Measurements from ENCODE around the gene KRTAP12-2.
A peak's percentile ranks its signal among the peaks of the same experiment; 100 is the strongest.
"Not testable (repeated sequence)": the region's sequence is repeated elsewhere in the genome, so short reads cannot be mapped to it uniquely, and the experiment has no call there.

KRTAP12-2 gene

DNA sequence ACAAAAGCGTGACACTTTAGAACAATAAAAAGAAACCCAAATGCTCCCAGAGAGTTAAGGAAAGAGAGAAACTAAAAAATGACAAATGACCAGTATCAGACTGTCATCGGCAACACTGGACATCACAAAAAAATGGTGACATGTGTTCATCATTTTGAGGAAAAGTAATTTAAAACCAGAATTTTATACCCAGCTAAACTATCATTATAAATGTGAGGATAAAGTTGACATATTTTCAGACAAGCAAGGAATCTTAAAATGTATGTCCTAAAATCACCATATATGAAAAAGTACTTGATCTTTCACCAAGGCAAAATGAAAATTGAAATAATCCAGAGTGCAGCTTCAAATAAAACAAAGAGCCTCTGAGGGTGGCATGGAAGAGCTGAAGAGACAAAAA, 21.8 kb downstream of the KRTAP12-2 start:
- FAIRE-seq (no peak), DNase-seq (ENCODE audit: insufficient read length, low spot score) (no peak)
- TF ChIP-seq POLR2AphosphoS5 (IDR thresholded peaks at IDR 0.05; ENCODE audit: low read depth, low read length) (no peak), POU2F2 (IDR thresholded peaks at IDR 0.05; ENCODE audit: low read depth, low read length) (no peak), TAF1 (IDR thresholded peaks at IDR 0.05; ENCODE audit: low read depth, low read length) (no peak), POLR2A (IDR thresholded peaks at IDR 0.05; ENCODE audit: low read depth, low read length) (no peak), SPI1 (IDR thresholded peaks at IDR 0.05; ENCODE audit: low read depth, low read length) (no peak), PAX5 (IDR thresholded peaks at IDR 0.05; ENCODE audit: insufficient read depth, low read length, severe bottlenecking) (no peak)

DNA sequence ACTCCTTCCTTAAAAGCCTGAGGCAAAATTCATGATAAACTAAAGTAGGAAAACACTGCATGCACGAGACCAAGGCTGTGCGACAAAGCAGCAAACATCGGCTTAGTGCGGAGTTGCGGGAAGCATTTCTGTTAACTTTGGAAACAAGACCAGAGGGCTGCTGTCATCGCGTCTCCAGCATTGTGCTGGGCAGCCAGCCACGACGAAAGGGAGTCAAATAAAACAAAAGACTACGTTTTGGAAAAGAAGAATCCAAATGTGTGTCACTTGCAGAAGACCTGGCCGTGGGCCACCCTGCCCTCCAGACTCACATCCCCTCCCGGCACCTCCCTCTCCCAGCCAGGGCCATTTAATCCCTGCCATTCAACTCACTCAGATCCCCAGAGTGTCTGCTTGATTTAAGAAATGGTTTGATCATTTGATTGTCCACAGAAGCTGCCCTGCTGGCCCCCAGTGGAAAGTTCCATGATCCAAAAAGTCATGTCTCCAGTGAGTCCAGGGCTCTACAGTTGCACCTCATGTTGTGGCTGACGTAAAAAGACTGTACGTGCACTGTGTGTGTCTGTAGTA, 22.9 kb downstream of the KRTAP12-2 start:
- no peak for TF ChIP-seq SPI1 (IDR thresholded peaks at IDR 0.05; ENCODE audit: low read depth, low read length)
- TF ChIP-seq PAX5 (IDR thresholded peaks at IDR 0.05; ENCODE audit: insufficient read depth, low read length, severe bottlenecking), result no peak
- no peak for TF ChIP-seq POU2F2 (IDR thresholded peaks at IDR 0.05; ENCODE audit: low read depth, low read length)
- no peak for TF ChIP-seq POLR2AphosphoS5 (IDR thresholded peaks at IDR 0.05; ENCODE audit: low read depth, low read length)
- no peak for TF ChIP-seq POLR2A (IDR thresholded peaks at IDR 0.05; ENCODE audit: low read depth, low read length)
- TF ChIP-seq TAF1 (IDR thresholded peaks at IDR 0.05; ENCODE audit: low read depth, low read length), result no peak
- no peak for FAIRE-seq
- DNase-seq (ENCODE audit: insufficient read length, low spot score), result no peak

DNA sequence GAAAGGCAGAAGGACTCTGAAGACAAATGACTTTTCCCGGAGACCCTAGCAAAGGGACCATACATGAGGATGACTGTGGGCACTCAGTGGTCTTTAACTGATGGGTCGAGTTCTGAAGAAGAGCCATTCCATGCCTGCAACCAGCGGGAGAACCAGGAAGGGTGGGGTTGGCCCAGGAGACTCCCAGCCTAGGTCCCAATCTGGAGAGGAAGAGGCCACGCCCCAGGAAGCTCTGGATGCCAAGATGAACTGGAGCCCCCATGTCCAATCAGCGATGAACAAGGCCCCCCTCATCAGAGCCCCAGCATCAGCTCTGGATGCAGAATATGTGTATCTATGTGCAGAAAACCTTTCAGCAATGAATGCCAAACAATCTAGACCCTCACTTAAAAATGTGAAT, 26.0 kb downstream of the KRTAP12-2 start:
- TF ChIP-seq SPI1 (IDR thresholded peaks at IDR 0.05; ENCODE audit: low read depth, low read length), result no peak
- TF ChIP-seq POLR2A (IDR thresholded peaks at IDR 0.05; ENCODE audit: low read depth, low read length), result no peak
- no peak for TF ChIP-seq TAF1 (IDR thresholded peaks at IDR 0.05; ENCODE audit: low read depth, low read length)
- no peak for TF ChIP-seq POU2F2 (IDR thresholded peaks at IDR 0.05; ENCODE audit: low read depth, low read length)
- TF ChIP-seq POLR2AphosphoS5 (IDR thresholded peaks at IDR 0.05; ENCODE audit: low read depth, low read length), result no peak
- no peak for TF ChIP-seq PAX5 (IDR thresholded peaks at IDR 0.05; ENCODE audit: insufficient read depth, low read length, severe bottlenecking)
- DNase-seq (ENCODE audit: insufficient read length, low spot score) (no peak), FAIRE-seq (no peak)

DNA sequence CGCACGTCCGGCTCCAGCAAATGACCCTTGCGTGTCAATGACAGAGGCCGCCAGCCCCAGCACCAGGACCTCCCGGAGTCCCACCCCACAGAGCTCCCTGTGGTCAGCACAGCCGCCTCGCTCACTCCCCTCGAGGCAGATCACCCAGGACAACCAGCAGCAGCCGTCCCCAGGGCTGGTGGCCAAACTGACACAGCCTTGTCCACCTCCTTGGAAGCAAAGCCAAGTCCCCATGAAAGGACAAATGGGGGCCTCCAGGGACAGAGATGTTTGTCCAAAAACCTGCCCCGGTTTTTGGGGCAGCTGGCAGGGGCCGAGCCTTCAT, 27.4 kb downstream of the KRTAP12-2 start:
- DNase-seq (ENCODE audit: insufficient read length, low spot score), result no peak
- TF ChIP-seq PAX5 (IDR thresholded peaks at IDR 0.05; ENCODE audit: insufficient read depth, low read length, severe bottlenecking) (no peak), TAF1 (IDR thresholded peaks at IDR 0.05; ENCODE audit: low read depth, low read length) (no peak), SPI1 (IDR thresholded peaks at IDR 0.05; ENCODE audit: low read depth, low read length) (no peak), POU2F2 (IDR thresholded peaks at IDR 0.05; ENCODE audit: low read depth, low read length) (no peak)
- FAIRE-seq, result no peak

DNA sequence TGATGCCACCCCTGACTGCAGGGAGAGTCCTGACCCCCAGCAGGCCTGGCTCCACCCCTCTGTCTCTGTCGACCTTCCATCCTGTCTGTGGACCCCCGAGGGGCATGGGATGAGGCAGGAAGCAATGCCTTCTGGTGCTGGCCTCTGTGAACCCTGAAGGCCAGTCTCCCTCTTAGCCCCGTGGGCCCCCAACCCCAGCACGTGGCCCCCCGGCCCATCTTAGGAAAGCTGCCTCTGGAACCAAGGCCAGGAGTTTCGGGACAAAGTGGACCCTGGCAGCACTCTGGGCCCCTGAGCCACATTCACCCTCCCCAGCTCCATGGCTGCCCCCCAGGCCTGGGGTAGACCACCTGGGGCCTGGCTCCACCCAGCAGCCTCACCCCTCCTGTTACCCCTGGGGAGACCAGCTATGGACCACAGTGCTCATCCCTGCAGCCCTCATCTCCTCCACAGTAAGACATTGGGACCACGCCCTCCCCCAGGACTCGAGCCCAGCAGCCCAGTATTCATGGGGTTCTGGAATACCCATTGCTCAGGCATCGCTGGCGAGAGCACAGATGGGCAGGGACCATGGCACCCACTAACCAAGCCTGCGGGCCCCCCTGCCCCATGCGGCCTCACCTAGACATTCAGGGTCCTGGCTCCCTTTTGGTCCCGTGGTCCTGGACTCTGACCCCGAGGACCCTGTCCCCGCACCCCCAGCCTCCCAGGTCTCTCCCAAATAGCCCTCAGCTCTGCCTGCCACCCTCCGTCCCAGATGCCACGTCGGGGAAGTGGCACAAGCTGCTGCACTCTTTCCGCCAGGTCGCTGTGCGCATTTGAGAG, 28.0 kb downstream of the KRTAP12-2 start:
- FAIRE-seq; DNase-seq (ENCODE audit: insufficient read length, low spot score): not testable (repeated sequence)

DNA sequence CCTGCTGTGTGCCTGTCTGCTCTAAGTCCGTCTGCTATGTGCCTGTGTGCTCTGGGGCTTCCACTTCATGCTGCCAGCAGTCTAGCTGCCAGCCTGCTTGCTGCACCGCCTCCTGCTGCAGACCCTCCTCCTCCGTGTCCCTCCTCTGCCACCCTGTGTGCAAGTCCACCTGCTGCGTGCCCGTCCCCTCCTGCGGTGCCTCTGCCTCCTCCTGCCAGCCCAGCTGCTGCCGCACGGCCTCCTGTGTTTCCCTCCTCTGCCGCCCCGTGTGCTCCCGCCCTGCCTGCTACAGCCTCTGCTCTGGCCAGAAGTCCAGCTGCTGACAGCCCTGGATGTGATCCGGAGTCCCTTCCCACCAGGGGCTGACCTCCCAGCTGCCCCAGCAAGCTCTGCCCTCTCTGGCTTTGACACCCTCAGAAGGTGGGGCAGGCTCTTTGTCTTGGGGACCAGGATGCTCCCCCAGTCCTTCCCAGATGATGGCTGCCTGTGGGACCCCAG, 28.8 kb downstream of the KRTAP12-2 start:
- DNase-seq (ENCODE audit: insufficient read length, low spot score), result not testable (repeated sequence)
- FAIRE-seq, result peak; percentile 52

DNA sequence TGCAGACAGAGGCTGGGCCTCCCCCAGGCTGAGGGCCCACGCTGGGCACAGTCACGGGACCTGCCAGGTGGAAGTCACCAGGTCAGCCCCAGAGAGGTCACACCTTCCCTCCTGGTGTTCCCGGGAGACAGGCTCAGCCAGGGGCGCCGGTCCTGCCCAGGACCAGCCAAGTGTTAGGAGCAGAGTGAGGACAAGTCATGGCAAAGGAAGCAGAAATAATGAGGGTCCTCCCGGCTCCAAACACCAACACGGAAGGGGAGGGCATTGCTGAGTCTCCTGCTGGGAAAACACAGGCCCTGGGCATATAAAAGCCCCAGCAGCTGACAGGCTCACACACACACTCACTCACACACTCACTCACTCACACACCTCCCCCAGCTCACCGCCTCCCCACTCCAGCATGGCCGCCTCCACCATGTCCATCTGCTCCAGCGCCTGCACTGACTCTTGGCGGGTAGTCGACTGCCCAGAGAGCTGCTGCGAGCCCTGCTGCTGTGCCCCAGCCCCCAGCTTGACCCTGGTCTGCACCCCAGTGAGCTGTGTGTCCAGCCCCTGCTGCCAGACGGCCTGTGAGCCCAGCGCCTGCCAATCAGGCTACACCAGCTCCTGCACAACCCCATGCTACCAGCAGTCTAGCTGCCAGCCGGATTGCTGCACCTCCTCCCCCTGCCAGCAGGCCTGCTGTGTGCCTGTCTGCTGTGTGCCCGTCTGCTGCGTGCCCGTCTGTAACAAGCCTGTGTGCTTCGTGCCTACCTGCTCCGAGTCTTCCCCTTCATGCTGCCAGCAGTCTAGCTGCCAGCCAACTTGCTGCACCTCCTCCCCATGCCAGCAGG, 29.5 kb downstream of the KRTAP12-2 start, which contains the start of gene KRTAP10-10:
Gene KRTAP10-10 (plus strand): TSS at position 339 of the 833 bp plus-strand sequence. CDS start 62 bp downstream, at position 401.
- FAIRE-seq, result no peak
- TF ChIP-seq POU2F2 (IDR thresholded peaks at IDR 0.05; ENCODE audit: low read depth, low read length) (no peak), PAX5 (IDR thresholded peaks at IDR 0.05; ENCODE audit: insufficient read depth, low read length, severe bottlenecking) (no peak)
- no peak for DNase-seq (ENCODE audit: insufficient read length, low spot score)

DNA sequence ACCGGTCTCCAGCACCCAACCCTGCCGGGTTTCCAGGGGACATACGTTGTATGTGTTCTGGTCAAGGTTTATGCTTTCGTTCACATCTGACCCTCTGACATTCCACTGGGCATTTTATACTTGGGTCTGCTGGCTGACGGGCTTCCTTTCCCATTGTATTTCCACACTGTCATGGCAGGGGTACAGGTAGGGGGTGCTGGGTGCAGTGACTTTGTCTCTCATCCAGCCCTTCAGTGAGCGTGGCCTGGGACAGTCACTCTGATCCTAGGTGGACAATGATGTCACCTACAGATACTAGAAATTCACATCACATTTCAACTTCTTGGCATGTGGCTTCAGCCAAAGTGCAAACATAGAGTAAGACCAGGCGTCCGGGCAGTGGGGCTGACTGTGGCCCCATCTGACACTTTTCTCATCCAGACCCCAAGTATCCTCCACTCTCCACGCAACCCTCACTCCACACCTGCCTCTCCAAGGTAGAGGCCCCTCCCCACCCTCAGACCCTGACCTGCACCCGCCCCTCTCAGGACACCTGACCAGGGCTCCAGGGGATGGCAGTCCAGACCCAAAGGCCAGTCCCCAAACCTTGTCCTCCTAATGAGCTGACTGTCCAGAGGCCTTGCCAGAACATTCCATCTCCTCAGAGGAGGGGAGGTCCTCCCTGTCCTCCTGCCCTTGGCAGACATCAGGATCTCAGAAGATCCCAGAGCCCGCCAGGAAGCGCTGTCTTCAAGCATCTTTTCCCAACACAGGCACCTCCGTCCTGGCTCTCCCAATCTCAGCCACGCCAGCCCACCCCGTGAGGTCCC, 30.3 kb downstream of the KRTAP12-2 start:
- TF ChIP-seq PAX5 (IDR thresholded peaks at IDR 0.05; ENCODE audit: insufficient read depth, low read length, severe bottlenecking), result no peak
- DNase-seq (ENCODE audit: insufficient read length, low spot score) (no peak), FAIRE-seq (no peak)

DNA sequence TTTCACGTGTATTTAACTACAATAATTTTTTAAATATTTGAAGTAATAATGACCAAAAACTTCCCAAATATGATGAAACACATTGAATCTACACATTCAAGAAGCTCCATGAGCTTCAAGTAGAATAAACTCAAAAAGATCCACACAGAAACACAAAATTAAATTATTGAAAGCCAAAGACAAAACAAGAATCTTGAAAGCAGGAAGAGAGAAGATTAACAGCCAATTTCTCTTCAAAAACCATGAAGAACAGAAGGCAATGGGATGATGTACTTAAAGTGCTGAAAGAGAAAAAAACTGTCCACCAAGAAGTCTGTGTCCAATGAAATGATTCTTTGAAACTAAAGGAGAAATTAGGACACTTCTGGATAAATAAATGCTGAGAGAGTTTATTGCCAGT, 34.7 kb downstream of the KRTAP12-2 start:
- no peak for TF ChIP-seq TAF1 (IDR thresholded peaks at IDR 0.05; ENCODE audit: low read depth, low read length)
- no peak for TF ChIP-seq POLR2AphosphoS5 (IDR thresholded peaks at IDR 0.05; ENCODE audit: low read depth, low read length)
- no peak for TF ChIP-seq PAX5 (IDR thresholded peaks at IDR 0.05; ENCODE audit: insufficient read depth, low read length, severe bottlenecking)
- no peak for TF ChIP-seq SPI1 (IDR thresholded peaks at IDR 0.05; ENCODE audit: low read depth, low read length)
- no peak for TF ChIP-seq POU2F2 (IDR thresholded peaks at IDR 0.05; ENCODE audit: low read depth, low read length)
- TF ChIP-seq POLR2A (IDR thresholded peaks at IDR 0.05; ENCODE audit: low read depth, low read length), result no peak
- DNase-seq (ENCODE audit: insufficient read length, low spot score) (no peak), FAIRE-seq (no peak)

DNA sequence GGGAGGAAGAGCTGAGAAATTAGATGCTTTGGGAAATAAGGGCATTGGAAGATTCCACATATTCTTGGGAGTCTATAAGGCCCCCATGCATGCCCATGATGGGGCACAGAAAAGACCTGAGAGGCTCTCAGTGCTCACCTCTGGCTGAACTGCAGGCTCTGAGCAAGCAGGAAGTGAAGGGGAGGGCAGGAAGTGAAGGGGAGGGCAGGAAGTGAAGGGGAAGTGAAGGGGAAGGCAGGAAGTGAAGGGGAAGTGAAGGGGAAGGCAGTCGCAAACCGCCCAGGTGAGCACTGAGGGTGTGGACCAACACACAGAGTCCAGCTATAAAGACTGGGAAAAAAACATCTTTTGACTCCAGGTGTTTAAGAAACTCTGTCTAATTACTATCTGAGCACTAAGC, 36.3 kb downstream of the KRTAP12-2 start:
- FAIRE-seq (no peak), DNase-seq (ENCODE audit: insufficient read length, low spot score) (no peak)
- TF ChIP-seq POLR2A (IDR thresholded peaks at IDR 0.05; ENCODE audit: low read depth, low read length) (no peak), PAX5 (IDR thresholded peaks at IDR 0.05; ENCODE audit: insufficient read depth, low read length, severe bottlenecking) (no peak), POLR2AphosphoS5 (IDR thresholded peaks at IDR 0.05; ENCODE audit: low read depth, low read length) (no peak), TAF1 (IDR thresholded peaks at IDR 0.05; ENCODE audit: low read depth, low read length) (no peak), POU2F2 (IDR thresholded peaks at IDR 0.05; ENCODE audit: low read depth, low read length) (no peak), SPI1 (IDR thresholded peaks at IDR 0.05; ENCODE audit: low read depth, low read length) (no peak)
